ENCODE measurements around the gene SYNDIG1L. TPM values are rescaled to one million over a fixed set of nuclear protein-coding genes. Genes with fewer than 3 reads are reported as not detected.

The SYNDIG1L gene
- total and polyA plus RNA-seq, 2 of the 13 experiments (the other 11 are each of a cell fraction or from before 2014, with no cell fraction given), result 0.04 TPM; not detected in 1

- TF ChIP-seq ZNF142 (CRISPR knock-in tag; IDR thresholded peaks at IDR 0.05) (0 out of 2 replicates have a peak, but pooled peaks have one; percentile 46), KDM5B (CRISPR knock-in tag; IDR thresholded peaks at IDR 0.05; ENCODE audit: borderline replicate concordance) (peak; percentile 50; the same call in 1 of the 2 replicates), ZSCAN21 (CRISPR knock-in tag; IDR thresholded peaks at IDR 0.05; ENCODE audit: borderline replicate concordance) (peak; percentile 56; the same call in 1 of the 2 replicates), HOXA5 (CRISPR knock-in tag; IDR thresholded peaks at IDR 0.05) (peak; percentile 65; the same call in 1 of the 2 replicates), HES4 (CRISPR knock-in tag; IDR thresholded peaks at IDR 0.05; ENCODE audit: borderline replicate concordance) (peak; percentile 74; the same call in 1 of the 2 replicates), ISX (CRISPR knock-in tag; conservative IDR thresholded peaks at IDR 0.05) (0 out of 2 replicates have a peak, but pooled peaks have one; percentile 37), ZNF607 (CRISPR knock-in tag; IDR thresholded peaks at IDR 0.05; ENCODE audit: borderline replicate concordance) (peak; percentile 86), SAP130 (CRISPR knock-in tag; IDR thresholded peaks at IDR 0.05; ENCODE audit: low read depth) (peak; percentile 42; the same call in 1 of the 2 replicates), ZNF235 (CRISPR knock-in tag; IDR thresholded peaks at IDR 0.05; ENCODE audit: borderline replicate concordance) (peak; percentile 77; the same call in 1 of the 2 replicates), TFAP4 (IDR thresholded peaks at IDR 0.05; ENCODE audit: borderline replicate concordance, low read depth) (no peak), PREB (CRISPR knock-in tag; IDR thresholded peaks at IDR 0.05) (no peak), ZNF547 (CRISPR knock-in tag; IDR thresholded peaks at IDR 0.05) (peak; percentile 31; the same call in 1 of the 2 replicates), ZNF331 (CRISPR knock-in tag; IDR thresholded peaks at IDR 0.05) (0 out of 2 replicates have a peak, but pooled peaks have one; percentile 63), ZNF713 (CRISPR knock-in tag; IDR thresholded peaks at IDR 0.05) (no peak), ZNF280B (CRISPR knock-in tag; IDR thresholded peaks at IDR 0.05; ENCODE audit: borderline replicate concordance) (no peak), SMAD1 (CRISPR knock-in tag; IDR thresholded peaks at IDR 0.05; ENCODE audit: borderline replicate concordance, low read depth) (no peak), SRY (CRISPR knock-in tag; IDR thresholded peaks at IDR 0.05) (peak; percentile 74; the same call in 1 of the 2 replicates), ZNF44 (CRISPR knock-in tag; IDR thresholded peaks at IDR 0.05) (no peak), NFKB2 (CRISPR knock-in tag; IDR thresholded peaks at IDR 0.05; ENCODE audit: borderline replicate concordance) (peak; percentile 58; the same call in 1 of the 2 replicates)
These were observed 347 bp downstream of the SYNDIG1L start (continued) for GRCh38 chr14:74425525-74426201.
